WTC11 (cell line): Measurements from ENCODE around the gene SEMA4G. TPM values are rescaled to one million over a fixed set of nuclear protein-coding genes. Genes with fewer than 3 reads are reported as not detected.

Experiments used
- ATAC-seq: fragments of 200-7000 bp; cut with Tn5 transposase; 2 replicates; pipeline ENCODE4 v1.10.0; 2021; ENCODE audit warnings: mild to moderate bottlenecking, moderate library complexity
- CTCF ChIA-PET: fragments of 300-600 bp; sonication (Branson Sonifier 250); formaldehyde crosslinking; loops from one replicate; lab custom pipeline; 2021; ENCODE audit warnings: antibody characterized with exemption; lab: Charles Lee
- POLR2A ChIA-PET: fragments of 350-600 bp; sonication (Branson Sonifier 250); formaldehyde crosslinking; loops from one replicate; lab custom pipeline; 2021; ENCODE audit warnings: antibody characterized with exemption; lab: Charles Lee
- DNase-seq: peaks from one replicate; pipeline ENCODE4 v3.0.0; 2021; ENCODE audit warnings: low spot score
- H3K27ac Mint-ChIP-seq: 2 replicates; pipeline ENCODE4 v1.8.0; 2021; ENCODE audit warnings: mixed read lengths
- H3K27me3 Mint-ChIP-seq: 2 replicates; pipeline ENCODE4 v1.8.0; 2021; ENCODE audit warnings: low read depth, mild to moderate bottlenecking, moderate library complexity, mixed read lengths
- H3K36me3 Mint-ChIP-seq: 2 replicates; pipeline ENCODE4 v1.8.0; 2021; ENCODE audit warnings: mixed read lengths
- H3K4me1 Mint-ChIP-seq: 2 replicates; pipeline ENCODE4 v1.8.0; 2022; ENCODE audit warnings: mixed read lengths
- H3K4me3 Mint-ChIP-seq: 2 replicates; pipeline ENCODE4 v1.8.0; 2021; ENCODE audit warnings: mild to moderate bottlenecking, moderate library complexity, mixed read lengths
- H3K9me3 Mint-ChIP-seq: 2 replicates; pipeline ENCODE4 v1.8.0; 2021; ENCODE audit warnings: mixed read lengths
- ATF1 ChIP-seq: sonication (generic); formaldehyde crosslinking; IDR thresholded peaks from 2 replicates; pipeline ENCODE4 v1.8.1; 2023; ENCODE audit warnings: mild to moderate bottlenecking, moderate library complexity, missing genetic modification reagents
- CBFB ChIP-seq: sonication (generic); formaldehyde crosslinking; IDR thresholded peaks from 2 replicates; pipeline ENCODE4 v1.8.1; 2022; ENCODE audit warnings: mild to moderate bottlenecking, low read depth, missing genetic modification reagents
- CTCF ChIP-seq: fragments of 200-600 bp; IDR thresholded peaks from 2 replicates; pipeline ENCODE4 v1.8.0; 2022; ENCODE audit warnings: antibody characterized with exemption
- E2F1 ChIP-seq: sonication (generic); formaldehyde crosslinking; IDR thresholded peaks from 2 replicates; pipeline ENCODE4 v1.8.0; 2022; ENCODE audit warnings: mild to moderate bottlenecking, missing genetic modification reagents
- GRHL2 ChIP-seq: fragments of 250-450 bp; sonication (Bioruptor Pico); IDR thresholded peaks from 2 replicates; pipeline ENCODE4 v1.8.0; 2022; ENCODE audit warnings: mild to moderate bottlenecking, moderate library complexity; ENCODE audit not compliant: insufficient replicate concordance, severe bottlenecking
- JAZF1 ChIP-seq: fragments of 250-450 bp; sonication (Bioruptor Pico); IDR thresholded peaks from 2 replicates; pipeline ENCODE4 v1.9.0; 2021; ENCODE audit warnings: moderate library complexity, mild to moderate bottlenecking, inconsistent platforms
- JUN ChIP-seq: sonication (generic); formaldehyde crosslinking; IDR thresholded peaks from 2 replicates; pipeline ENCODE4 v1.8.0; 2023; ENCODE audit warnings: mild to moderate bottlenecking, missing genetic modification reagents
- MYBL2 ChIP-seq: sonication (generic); formaldehyde crosslinking; IDR thresholded peaks from 2 replicates; pipeline ENCODE4 v1.8.1; 2023; ENCODE audit warnings: mild to moderate bottlenecking, moderate library complexity, missing genetic modification reagents
- PRRX2 ChIP-seq: fragments of 250-450 bp; sonication (Bioruptor Pico); IDR thresholded peaks from 2 replicates; pipeline ENCODE4 v1.8.0; 2021; ENCODE audit warnings: mild to moderate bottlenecking
- RORB ChIP-seq: fragments of 250-450 bp; sonication (Bioruptor Pico); IDR thresholded peaks from 2 replicates; pipeline ENCODE4 v1.9.0; 2021; ENCODE audit warnings: mild to moderate bottlenecking
- SOX15 ChIP-seq: fragments of 250-450 bp; sonication (Bioruptor Pico); IDR thresholded peaks from 2 replicates; pipeline ENCODE4 v1.9.0; 2021; ENCODE audit warnings: mild to moderate bottlenecking
- SP1 ChIP-seq: sonication (generic); formaldehyde crosslinking; conservative IDR thresholded peaks from 2 replicates; pipeline ENCODE4 v1.8.1; 2022; ENCODE audit warnings: missing genetic modification reagents
- ZBTB21 ChIP-seq: sonication (generic); formaldehyde crosslinking; IDR thresholded peaks from 2 replicates; pipeline ENCODE4 v1.8.1; 2023; ENCODE audit warnings: mild to moderate bottlenecking, missing genetic modification reagents, borderline replicate concordance
- ZNF396 ChIP-seq: fragments of 250-450 bp; sonication (Bioruptor Pico); IDR thresholded peaks from 2 replicates; pipeline ENCODE4 v1.8.0; 2021; ENCODE audit warnings: mild to moderate bottlenecking, moderate library complexity, borderline replicate concordance
- total RNA-seq: library from RNA; stranded (reverse); gene quantifications from 3 replicates; pipeline ENCODE4 v1.2.3, GENCODE V29; 2021

Gene SEMA4G
- total RNA-seq, 1 experiment from 2014 or later, result 11.8 TPM

GRCh38 chr10:100928039-100928438 lies 41.3 kb upstream of the SEMA4G start:
- H3K4me3 Mint-ChIP-seq, result no peak overlapping the region
- TF ChIP-seq GRHL2 (CRISPR knock-in tag) (no peak), ZNF396 (CRISPR knock-in tag) (no peak), SOX15 (CRISPR knock-in tag) (no peak)
- no peaks in the 10 kb centered on the region for H3K9me3 Mint-ChIP-seq
- no peak for DNase-seq
- no peak for ATAC-seq
- CTCF ChIA-PET, result interaction anchor here (1.4 kb wide), 1 partner anchor 15 kb away, joined by 3 read pairs; no protein-coding TSS in a partner anchor
- H3K4me1 Mint-ChIP-seq, result peaks cover 3% of the 10 kb centered on the region
- H3K27me3 Mint-ChIP-seq, result no peaks in the 10 kb centered on the region
- POLR2A ChIA-PET, result no interaction called here
- H3K36me3 Mint-ChIP-seq, result peaks cover 50% of the 10 kb centered on the region
- H3K27ac Mint-ChIP-seq, result no peak overlapping the region

- TF ChIP-seq ATF1 (CRISPR knock-in tag) (no peak), ZBTB21 (no peak), SP1 (CRISPR knock-in tag) (no peak), JUN (CRISPR knock-in tag) (no peak), CBFB (no peak), RORB (CRISPR knock-in tag) (no peak), JAZF1 (CRISPR knock-in tag) (no peak)
- H3K36me3 Mint-ChIP-seq, result peaks cover 44% of the 10 kb centered on the region
- H3K27me3 Mint-ChIP-seq, result no peaks in the 10 kb centered on the region
- ChIA-PET POLR2A (no interaction called here), CTCF (interaction anchor here (0.6 to 0.8 kb wide), 2 partner anchors 9 to 26 kb away, joined by 3 to 4 read pairs; no protein-coding TSS in a partner anchor)
- peaks cover 3% of the 10 kb centered on the region for H3K4me1 Mint-ChIP-seq
- no peak for ATAC-seq
- no peak overlapping the region for H3K4me3 Mint-ChIP-seq
- H3K27ac Mint-ChIP-seq, result no peak overlapping the region
- DNase-seq, result no peak
- H3K9me3 Mint-ChIP-seq, result no peaks in the 10 kb centered on the region
These were observed 38.9 kb upstream of the SEMA4G start for GRCh38 chr10:100930368-100930767.

GRCh38 chr10:100934084-100934659 lies 35.1 kb upstream of the SEMA4G start:
- H3K4me3 Mint-ChIP-seq, result no peak overlapping the region
- no peaks in the 10 kb centered on the region for H3K4me1 Mint-ChIP-seq
- POLR2A ChIA-PET, result no interaction called here
- CTCF ChIA-PET, result interaction anchor here (0.5 to 2.2 kb wide), 14 partner anchors 9 to 324 kb away, joined by 3 to 13 read pairs (median 4); partner anchors contain the start of gene SLF2
- no peak for ATAC-seq
- H3K36me3 Mint-ChIP-seq, result peaks cover 43% of the 10 kb centered on the region
- H3K9me3 Mint-ChIP-seq, result no peaks in the 10 kb centered on the region
- H3K27me3 Mint-ChIP-seq, result no peaks in the 10 kb centered on the region
- no peak overlapping the region for H3K27ac Mint-ChIP-seq
- peak; percentile 39; the same call in 1 of the 2 replicates for TF ChIP-seq CTCF
- TF ChIP-seq MYBL2 (CRISPR knock-in tag), result no peak
- no peak for DNase-seq

GRCh38 chr10:100939763-100940344 lies 29.4 kb upstream of the SEMA4G start:
- TF ChIP-seq ZBTB21 (no peak), E2F1 (CRISPR knock-in tag) (no peak), PRRX2 (no peak)
- no peak overlapping the region for H3K4me3 Mint-ChIP-seq
- peaks cover 39% of the 10 kb centered on the region for H3K36me3 Mint-ChIP-seq

More at GRCh38 chr10:100939763-100940344, 29.4 kb upstream of the SEMA4G start:
- CTCF ChIA-PET, result interaction anchor here (0.6 kb wide), 1 partner anchor 30 kb away, joined by 4 read pairs; the partner anchor contains the start of gene SEMA4G
- Mint-ChIP-seq H3K4me1 (no peaks in the 10 kb centered on the region), H3K27ac (no peak overlapping the region), H3K27me3 (no peaks in the 10 kb centered on the region), H3K9me3 (no peaks in the 10 kb centered on the region)
- DNase-seq, result no peak
- ATAC-seq, result no peak
- POLR2A ChIA-PET, result no interaction called here
